GM21390 (cell line): ENCODE data around the gene NECAB3.

Experiments
- ATAC-seq: cut with Tn5 transposase; IDR thresholded peaks from one replicate; pipeline ENCODE4 v1.9.1; 2021; ENCODE audit not compliant: unreplicated experiment

Gene NECAB3

DNA sequence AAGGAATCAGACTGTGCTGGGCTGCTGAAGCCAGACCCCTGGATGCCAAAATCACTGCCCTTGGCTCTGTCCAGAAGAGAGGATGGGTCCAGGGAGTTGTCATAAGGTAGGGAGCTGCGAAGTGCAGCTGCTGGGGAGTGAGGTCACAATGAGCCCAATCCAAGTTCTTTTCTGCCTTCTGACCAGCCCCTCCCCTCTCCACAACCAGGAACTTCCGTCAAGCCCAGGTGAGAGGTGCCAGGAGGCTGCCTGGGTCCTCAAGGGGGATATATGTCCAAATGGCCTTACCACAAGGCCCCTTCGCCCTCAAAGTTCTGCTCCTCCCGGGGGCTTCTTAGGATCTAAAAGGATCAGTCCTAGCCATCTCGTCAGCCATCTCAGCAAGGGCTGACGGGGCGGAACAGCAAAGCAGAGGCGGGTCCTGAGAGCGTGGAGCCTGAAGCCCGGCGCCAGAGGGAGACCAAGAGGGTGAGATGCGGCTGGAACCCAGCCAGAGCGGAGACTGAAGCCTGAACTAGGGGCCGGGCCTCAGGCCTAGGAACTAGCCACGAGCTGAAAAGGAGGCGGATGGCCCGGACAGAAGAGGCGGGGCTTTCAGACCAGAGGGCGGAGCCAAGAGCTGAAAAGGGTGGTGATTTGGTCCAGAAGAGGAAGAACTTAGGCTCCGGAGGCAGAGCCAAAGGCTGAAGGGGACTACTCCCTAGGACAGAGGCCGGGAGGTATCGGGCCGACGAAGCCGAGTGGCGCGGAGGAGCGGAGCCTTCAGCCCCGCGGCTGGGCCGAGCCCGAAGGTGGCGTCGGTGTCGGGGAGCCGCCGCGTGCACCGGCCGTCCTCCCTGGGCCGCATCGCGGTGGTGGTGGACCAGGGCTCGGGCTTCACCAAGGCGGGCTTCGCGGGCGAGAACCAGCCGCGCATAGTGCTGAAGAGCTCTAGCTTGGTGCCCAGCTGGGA, 7.7 kb downstream of the NECAB3 start, which contains the start of gene ACTL10:
TSS of gene ACTL10 (plus strand) at position 651 of the 952 bp plus-strand sequence. CDS start 555 bp downstream, outside the sequence.
- peak; percentile 56 for ATAC-seq

DNA sequence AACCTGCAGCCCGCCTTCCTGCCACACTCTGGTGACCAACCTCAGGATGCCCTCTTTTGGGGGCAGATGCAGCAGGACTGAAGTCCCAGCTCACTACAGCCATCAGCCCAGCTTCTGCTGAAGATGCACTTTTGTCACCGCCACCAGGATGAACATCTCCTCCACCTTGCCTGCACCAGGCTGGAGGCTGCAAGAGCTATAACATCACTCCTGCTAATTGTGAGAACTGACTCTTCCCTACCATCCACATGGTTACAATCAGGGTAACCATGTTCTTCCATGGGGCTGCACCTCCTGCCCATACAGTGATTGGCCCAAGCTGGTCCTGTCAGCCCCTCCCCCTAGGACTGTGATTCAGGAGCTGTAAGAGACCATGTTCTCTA, 9.5 kb downstream of the NECAB3 start:
- ATAC-seq: no peak

DNA sequence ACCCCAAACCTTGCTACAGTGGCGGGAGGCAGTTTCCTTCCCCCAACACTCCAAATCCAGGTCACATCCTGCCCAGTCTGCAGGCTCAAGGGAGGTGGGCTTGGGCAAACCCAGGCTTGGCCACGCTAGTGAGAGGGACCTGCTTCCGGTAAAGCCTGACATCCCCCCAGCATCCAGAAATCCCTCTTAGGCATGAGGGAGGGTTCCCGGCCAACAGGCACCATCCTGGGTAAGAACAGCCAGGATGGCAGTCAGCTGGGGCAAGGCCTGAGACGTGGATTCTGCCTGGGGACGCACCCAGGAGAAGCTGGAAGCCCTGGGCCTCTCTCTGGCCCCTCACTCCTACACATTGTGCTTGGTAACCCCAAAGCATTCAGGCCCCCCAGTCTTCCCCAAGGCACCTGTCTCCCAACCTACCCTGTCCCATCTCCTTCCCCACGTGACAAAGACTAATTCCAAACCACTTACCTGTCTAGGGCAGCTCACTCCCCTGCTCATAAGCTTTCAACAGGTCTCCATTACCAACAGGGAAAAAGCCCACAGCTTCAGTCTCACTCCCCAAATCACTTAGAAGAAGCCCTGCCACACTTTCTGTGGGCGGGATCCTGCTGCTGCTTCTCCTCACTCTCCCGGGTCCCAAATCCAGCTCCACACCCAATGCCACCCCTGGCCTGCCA, 10.0 kb downstream of the NECAB3 start:
- no peak for ATAC-seq

DNA sequence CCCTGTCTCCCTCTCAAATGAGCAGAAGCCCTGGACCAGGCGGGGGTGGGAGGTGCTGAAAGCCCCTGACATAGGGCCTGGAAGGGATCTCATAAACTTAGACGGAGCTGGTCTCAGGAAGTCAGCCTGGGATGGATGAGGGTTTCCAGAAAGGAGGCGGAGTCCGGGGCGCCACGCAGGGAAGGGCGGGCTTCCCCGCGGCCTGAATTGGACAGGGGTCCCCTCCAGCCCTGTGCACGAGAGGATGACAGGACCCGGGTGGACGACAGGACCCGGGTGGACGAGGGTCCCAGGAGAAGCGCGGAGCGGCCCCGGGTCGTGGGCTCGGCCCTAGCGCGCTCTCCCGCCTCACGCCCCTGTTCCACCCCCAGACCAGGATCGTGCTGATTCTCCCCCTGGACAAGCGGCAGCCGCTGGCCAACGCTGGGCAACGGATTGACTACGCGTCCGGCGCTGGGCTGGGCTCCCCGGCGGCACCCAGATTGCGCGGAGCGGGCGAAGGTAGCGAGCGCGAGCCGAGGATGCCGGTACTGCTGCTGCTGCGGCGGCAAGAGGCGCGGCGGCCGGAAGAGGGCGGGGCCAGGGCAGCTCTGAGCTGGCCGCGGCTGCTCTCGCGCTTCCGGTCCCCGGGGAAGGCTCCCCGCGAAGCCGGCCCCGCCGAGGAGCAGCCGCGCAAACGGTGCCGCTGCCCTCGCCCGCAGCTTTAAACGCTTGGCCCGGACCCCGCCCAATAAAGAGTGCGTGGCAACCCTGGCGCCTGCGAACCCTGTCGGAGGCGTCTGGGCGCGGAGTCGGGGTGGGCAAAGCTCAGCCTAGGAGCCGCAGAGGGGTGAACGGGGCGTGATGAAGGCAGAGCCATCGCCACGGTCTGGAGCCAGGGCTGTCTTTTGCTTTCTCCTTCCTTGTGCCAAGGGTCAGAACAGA, 10.8 kb downstream of the NECAB3 start:
- peak; percentile 56 for ATAC-seq

DNA sequence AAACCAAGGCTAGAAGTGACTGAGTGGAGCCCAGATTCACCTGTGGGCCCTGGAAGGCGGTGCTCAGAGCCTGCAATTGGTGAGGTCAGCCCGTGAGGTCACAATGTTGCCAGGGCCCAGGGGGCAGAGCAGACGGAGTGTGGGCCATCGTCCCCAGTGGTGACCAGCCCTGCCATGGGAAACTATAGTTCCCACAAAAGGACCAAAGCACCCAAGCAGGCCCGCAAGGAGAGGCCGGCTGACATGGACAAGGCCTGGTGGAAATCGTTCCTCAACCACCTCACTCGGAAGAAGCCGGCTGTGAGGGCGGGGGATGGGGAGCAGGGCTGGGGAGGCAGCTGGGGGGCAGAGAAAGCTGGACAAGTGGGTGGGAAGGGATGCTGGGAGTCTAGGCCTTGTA, 12.1 kb downstream of the NECAB3 start, which contains the start of gene C20orf144:
TSS of gene C20orf144 (plus strand) at position 156 of the 400 bp plus-strand sequence. CDS start at position 175, 19 bp downstream.
- ATAC-seq: no peak

DNA sequence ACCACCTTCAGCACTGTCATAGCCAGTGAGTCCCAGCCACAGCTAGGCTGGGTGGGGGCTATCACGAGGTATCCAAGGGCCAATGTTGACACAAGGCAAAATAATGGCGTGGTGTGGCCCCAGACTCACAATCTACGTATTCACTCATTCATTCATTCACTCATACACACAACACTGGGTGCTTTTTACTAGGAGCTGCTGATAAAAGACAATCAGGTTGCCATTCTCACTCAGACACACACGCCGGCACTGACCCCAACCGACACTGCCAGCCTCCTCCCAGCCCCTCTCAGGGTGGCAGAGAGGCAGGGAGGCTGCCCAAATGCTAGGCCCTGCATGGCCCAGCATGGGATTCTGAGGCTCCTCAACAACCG, 13.6 kb downstream of the NECAB3 start:
- no peak for ATAC-seq

DNA sequence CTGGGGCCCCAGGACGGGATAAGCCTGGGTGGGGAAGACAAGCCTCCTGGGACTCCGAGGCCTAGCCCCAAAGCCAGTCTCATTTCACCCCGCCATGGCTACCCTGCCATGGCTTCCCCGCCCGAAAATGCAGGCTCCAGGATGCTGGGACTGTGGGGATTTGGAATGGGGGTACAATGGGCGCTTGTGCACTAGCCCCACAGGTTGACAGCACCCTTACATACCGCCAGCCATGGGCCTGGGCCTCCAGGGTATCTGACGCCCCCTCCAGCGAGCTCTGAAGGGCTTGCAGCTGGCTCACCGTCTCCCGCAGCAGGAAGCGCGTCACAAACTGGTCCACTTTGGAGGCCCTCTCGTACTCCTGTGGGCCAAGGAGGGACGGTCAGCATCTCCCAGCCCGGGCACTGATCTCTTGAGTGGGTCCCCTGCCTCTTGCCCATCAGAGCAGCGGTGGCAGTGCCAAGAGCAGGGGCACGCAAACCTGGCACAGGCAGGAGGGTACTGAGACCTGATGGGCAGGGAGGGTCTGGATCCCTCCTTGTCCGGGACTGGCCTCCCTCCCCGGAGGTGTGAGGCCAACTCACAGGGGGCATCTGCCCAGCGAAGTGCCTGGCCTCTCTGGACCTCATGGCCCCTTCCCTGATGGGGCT, 14.1 kb downstream of the NECAB3 start:
- no peak for ATAC-seq

DNA sequence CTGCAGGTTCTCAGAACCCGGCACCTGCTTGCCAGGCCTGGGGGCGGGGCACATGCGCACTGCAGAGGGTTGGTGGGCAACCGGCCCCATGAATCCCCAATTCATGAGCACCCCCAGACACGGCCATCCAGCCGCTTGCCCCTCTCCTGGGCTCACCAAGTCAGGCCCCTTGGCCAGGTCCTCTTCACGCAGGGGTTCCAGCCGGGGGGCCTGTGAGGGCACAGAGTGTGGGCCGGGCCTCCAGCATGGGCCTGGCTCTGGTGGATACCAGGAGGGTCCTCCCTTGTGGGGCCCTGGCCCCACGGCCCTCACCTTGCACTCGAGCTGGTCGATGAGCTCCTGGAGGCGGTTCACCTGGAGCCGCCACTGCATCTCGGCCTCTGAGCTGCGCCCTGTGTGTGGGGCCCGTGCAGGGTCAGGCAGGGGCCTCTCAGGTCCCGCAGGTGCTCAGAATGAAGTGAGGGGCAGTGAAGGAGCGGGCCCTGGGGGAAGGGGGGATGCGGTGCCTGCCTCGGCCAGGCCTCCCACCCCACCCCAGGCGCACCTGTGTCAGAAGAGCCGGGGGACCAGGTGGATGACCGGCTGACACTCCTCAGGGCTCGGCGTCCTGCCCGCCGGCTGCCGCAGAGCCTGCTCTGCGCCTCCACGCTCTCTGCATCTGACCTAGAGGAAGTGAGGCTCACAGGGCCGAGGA, 14.7 kb downstream of the NECAB3 start:
- ATAC-seq: no peak

DNA sequence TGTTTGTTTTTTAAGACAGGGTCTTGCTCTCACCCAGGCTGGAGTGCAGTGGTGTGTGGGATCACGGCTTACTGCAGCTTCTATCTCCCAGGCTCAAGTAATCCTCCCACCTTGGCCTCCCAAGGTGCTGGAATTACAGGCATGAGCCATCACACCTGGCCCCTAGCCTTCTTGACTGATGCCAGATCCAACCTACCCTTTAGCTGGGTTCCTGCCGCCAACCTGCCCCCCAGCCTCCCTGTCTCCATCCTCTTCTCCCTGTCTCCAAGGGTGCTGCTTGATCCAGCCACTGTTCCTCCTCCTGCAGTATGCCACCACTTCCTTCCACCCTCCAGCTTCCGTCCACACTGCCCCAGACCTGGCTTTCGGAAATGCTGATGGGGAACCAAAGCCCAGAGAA, 15.3 kb downstream of the NECAB3 start:
- no peak for ATAC-seq

DNA sequence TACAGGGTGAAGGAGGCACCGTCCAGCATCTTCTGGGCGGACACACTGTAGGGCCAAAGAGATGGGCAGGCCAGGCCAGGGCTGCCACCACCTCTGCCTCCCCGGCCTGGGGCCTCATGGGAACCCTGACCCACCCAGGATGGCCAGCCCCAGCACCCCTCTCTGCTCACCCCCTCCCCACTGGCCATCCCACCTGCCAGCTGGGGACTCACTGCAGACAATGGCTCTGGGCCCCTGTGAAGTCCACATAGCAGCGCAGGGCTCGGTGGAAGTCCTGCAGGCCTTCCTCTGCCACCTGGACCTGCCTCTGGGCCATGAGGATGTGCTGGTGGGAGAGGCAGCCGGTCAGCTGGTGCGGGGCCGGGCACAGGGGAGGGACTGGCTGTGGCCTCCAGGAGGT, 15.7 kb downstream of the NECAB3 start:
- no peak for ATAC-seq

DNA sequence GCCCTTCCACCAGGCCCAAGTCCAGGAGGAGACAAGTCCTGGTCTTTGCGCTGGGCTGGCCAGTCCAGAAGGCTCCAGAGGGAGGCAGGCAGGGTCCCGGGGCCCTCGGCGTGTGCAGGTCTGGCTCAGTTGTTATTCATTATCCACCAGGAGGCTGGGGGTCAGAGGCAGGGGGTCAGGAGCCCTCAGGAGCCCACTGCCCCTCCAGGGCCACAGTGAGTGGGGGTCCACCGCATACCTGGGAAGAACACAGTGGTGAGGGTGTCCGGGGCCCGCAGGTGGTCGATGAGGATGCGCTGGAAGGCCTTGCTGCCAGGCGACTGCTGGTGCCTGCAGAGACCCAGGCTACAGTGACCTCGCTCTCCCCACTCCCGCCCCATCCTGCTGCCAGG, 16.5 kb downstream of the NECAB3 start:
- ATAC-seq: no peak

DNA sequence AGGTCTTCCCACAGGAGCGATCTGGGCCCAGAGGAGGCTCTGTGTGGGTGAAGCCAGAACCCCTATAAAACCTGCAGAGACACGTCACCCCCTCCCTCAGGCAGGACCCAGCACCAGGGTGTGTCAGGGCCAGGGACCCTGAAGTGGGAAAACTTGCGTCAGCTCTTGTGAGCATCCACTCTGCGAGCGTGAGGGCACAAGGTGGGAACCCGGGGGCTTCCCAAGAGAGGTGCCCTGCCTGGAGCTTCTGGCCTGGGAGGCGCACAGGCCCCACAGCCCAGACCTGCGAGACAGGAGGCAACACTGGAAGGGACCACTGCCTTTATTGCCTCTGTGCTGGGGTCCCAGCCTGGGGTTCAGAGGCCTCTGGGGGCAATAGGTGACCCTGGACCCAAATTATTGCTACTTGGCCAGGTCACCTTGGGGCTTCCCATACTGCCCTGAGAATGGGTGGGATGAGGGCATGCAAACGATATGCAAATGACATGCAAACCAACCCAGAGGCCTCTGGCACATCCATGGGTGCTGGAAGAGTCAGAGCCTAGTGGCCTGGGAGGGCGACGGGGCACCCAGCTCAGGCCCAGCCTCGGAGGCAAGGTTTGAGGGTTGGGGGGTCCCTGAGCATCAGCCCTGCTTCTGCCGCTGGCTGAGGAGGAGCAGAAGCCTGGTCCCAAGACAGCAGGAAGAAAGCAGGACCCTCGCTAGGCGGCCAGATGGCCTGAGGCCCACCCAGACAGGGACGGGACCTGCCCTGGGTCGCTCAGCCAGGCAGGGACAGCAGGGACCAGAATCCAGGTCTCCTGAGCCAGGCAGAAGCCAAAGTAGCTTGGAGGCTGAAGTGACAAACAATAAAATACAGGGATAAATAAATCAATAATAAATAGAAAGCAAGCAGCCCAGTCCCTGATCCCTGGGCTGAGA, 17.2 kb downstream of the NECAB3 start:
- ATAC-seq: no peak

DNA sequence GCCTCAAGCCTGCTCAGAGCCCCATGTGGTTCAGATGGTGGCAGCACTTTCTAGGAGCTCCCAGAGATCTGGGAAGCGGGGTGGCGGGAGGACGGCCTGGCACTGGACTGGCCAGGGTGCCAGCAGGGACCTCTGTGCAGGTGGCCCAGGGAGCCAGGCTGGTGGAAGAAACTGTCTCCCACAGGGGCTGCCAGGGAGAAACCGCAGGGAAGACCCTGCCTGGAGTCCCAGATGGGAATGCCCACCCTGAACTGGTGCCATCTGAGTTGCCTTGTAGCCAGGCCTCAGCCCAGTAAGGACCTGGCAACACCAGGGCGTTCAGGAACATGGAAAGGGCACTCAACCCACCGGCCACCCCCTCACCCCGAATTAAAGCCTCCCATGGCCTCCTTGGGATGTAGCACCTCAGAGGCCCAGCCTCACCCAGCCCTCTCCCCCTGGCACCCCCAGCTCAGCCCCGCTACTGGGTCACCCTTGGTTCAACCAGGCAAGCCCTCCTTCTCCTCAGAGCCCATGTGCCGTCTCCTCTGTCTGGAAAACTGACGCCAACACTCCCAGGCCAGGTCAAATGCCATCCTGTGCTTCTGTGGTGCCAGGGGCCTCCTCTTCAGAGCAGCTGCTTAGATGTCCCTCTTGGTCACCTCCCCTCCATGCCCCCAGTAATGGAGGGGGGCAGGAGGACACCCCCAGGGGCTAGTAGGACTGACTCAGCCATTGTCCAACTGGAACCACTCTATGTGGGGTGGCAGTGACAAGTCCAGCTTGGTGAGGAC, 18.0 kb downstream of the NECAB3 start:
- no peak for ATAC-seq

DNA sequence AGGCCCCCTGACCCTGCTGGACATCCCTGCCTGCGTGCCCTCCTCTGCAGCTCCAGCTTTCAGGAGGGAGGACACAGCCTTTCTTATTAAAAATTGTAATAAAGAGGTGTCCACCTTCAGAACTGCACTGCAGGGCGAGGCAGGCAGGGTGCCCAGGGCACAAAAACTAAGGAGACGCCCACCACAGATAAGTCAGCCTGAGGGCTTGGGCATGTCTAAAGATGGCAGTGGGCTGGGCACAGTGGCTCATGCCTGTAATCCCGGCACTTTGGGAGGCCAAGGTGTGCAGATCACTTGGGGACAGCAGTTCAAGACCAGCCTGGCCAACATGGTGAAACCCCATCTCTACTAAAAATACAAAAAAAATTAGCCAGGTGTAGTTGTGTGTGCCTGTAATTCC, 19.1 kb downstream of the NECAB3 start:
- ATAC-seq: no peak

DNA sequence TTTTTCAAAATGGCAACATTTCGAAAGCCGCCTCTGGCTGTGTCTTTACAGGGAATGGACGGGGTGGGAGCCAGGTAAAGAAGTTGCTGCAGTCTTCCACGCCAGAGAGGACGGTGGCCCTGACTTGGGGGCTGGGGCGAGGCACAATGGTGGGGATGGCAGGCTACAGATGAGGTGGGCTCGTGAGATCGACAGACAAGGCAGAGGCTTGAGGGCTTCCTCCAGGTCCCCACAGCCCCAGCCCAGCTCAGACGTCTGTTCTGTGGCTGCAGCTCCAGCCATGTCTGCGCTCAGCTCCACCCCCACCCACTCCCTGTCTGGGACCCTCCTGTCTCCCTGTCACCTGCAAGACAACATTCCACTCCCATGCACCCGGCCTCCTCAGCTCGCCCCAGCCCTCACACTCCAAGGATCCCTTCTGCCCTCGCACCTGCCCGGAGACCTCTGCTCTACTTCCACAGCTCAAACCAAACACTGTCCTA, 19.5 kb downstream of the NECAB3 start:
- no peak for ATAC-seq

DNA sequence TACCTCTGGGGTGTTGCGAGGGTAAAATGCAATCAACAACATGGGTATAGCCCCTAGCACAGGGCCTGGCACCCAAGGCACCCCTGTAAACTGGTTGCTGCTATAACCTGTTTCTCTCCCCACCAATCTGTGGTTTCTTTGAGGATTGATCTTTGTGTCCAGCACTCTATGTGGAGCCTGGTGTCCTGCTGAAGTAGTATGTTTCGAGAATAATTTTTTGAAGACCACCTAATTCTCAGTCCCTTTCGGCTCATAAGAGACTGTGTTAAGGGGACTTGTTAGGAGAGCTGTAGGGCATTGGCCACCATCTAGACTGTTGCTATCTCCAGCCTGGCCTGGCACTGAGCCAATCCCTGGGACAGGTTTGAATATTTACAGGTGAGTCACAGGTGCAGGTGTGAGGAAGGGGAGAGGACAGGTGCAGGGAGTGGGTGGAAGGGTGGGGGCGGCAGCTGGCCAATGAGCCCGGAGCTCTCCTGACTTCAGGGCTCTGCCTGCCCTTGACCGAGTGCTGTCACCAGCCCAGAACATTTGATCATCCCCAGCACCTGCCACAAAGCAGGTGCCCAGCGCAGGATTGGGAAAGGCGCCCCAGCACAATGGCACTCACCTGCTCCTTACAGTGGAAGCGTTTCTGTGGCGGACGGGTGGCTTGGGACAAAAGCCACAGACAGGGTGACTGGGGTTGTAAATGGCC, 20.2 kb downstream of the NECAB3 start:
- ATAC-seq: no peak

DNA sequence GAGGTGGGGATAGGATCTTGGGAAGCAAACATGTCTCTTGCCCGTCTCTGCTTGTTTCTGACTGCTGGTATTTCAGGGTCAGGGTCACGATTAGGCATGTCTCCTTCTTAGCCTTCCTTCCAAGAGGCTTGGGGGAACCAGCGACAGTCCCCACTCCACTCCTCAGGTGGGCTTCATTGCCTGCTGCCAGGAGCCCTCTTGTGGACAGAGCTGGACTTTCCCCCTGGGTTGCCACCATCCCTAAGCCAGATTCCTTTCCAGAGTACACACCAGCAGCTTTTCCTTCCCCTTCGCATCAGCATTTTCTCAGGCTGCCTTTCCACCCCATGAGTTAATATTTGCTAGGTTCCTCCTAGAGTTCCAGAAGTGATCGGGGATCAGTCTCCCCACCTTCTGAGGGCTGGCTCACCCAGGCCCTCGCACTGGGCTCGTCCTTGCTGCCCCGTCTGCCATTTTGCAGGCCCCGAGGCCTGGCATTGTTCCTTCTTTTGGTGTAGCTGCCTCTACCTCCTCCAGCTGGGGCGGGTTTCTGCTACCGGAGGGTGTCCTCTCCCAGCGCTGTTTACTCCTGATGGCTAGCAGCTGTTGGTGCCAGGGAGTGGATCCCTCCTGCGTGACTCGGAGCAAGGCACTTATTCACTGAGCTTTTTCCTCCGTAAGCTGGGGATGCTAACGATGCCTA, 20.9 kb downstream of the NECAB3 start:
- ATAC-seq: no peak
